Endothelial cell of umbilical vein (primary cell): ENCODE results near the gene SHISA9. TPM values are rescaled to one million over a fixed set of nuclear protein-coding genes. Genes with fewer than 3 reads are reported as not detected.

Source experiments
- BruUV-seq: library from RNA; stranded (reverse); fragments of 400-500 nt; replicated peaks from 2 replicates; lab custom pipeline; 2021; lab: Mats Ljungman, UMichigan
- CTCF ChIA-PET: fragments of 300-600, 350-600 bp; sonication (Branson Sonifier 250); formaldehyde crosslinking; loops from one replicate; lab custom pipeline; 2021; ENCODE audit warnings: antibody characterized with exemption, inconsistent platforms; lab: Charles Lee
- POLR2A ChIA-PET: fragments of 300-600, 350-600 bp; sonication (Branson Sonifier 250); formaldehyde crosslinking; loops from one replicate; lab custom pipeline; 2021; ENCODE audit warnings: antibody characterized with exemption, inconsistent platforms; lab: Charles Lee
- DNase-seq: peaks from one replicate; pipeline ENCODE4 v3.0.0-alpha.2; 2011; ENCODE audit warnings: low read depth, low spot score
- FAIRE-seq: peaks from 2 replicates; lab custom pipeline; 2011; peaks lifted over from hg19 to GRCh38; lab: Jason Lieb, UNC
- H2AFZ ChIP-seq: 2 replicates; pipeline ENCODE4 v1.6.0; 2012; ENCODE audit warnings: low read depth, low read length, control low read depth, inconsistent platforms
- H3K27ac ChIP-seq: 2 replicates; pipeline ENCODE4 v1.5.1; 2011; ENCODE audit warnings: low read depth, mild to moderate bottlenecking, control low read depth, low read length, moderate library complexity; ENCODE audit not compliant: insufficient read depth
- H3K27me3 ChIP-seq, 2 experiments: 2 replicates each; pipeline versions ENCODE4 v1.6.0 to v1.6.1; 2011; ENCODE audit warnings: low read length in 2 of 2, mixed read lengths in 1 of 2; ENCODE audit not compliant: control insufficient read depth in 2 of 2, insufficient read depth in 2 of 2
- H3K36me3 ChIP-seq, 2 experiments: 2 replicates in 1 of 2; 3 replicates in 1 of 2; pipeline ENCODE4 v1.5.1; 2011; ENCODE audit warnings: low read length in 2 of 2, mild to moderate bottlenecking in 1 of 2, moderate library complexity in 1 of 2; ENCODE audit not compliant: control insufficient read depth in 2 of 2, insufficient read depth in 2 of 2; ENCODE audit errors: extremely low read depth in 1 of 2
- H3K4me1 ChIP-seq: 3 replicates; pipeline ENCODE4 v1.5.1; 2011; ENCODE audit warnings: mild to moderate bottlenecking, low read length; ENCODE audit not compliant: control insufficient read depth, insufficient read depth; ENCODE audit errors: extremely low read depth
- H3K4me2 ChIP-seq: 2 replicates; pipeline ENCODE4 v1.6.1; 2011; ENCODE audit warnings: low read length, control low read depth, mixed read lengths; ENCODE audit not compliant: insufficient read depth
- H3K4me3 ChIP-seq, 3 experiments: fragments of 200-600 bp in 1 of 3; sonication (generic), shearing (Covaris generic) in 1 of 3; replicated peaks in 1 of 3; 2 replicates each; pipeline ENCODE4 v1.5.1; 2011 to 2016; ENCODE audit warnings: control low read depth in 3 of 3, low read length in 3 of 3, mild to moderate bottlenecking in 2 of 3, inconsistent platforms in 1 of 3, low read depth in 1 of 3, moderate library complexity in 1 of 3; ENCODE audit not compliant: insufficient read depth in 1 of 3
- H3K79me2 ChIP-seq: 2 replicates; pipeline ENCODE4 v1.6.0; 2012; ENCODE audit warnings: low read length, inconsistent platforms; ENCODE audit not compliant: control insufficient read depth, insufficient read depth
- H3K9ac ChIP-seq: replicated peaks from 2 replicates; pipeline ENCODE3; 2011; ENCODE audit warnings: low read length, control low read depth; ENCODE audit not compliant: insufficient read depth; ENCODE audit errors: extremely low read depth
- H3K9me1 ChIP-seq: replicated peaks from 3 replicates; pipeline ENCODE4 v1.6.0; 2011; ENCODE audit warnings: mild to moderate bottlenecking, low read length; ENCODE audit not compliant: control insufficient read depth, insufficient read depth; ENCODE audit errors: extremely low read depth
- H3K9me3 ChIP-seq: replicated peaks from 2 replicates; pipeline ENCODE4 v1.5.1; 2012; ENCODE audit warnings: low read length, inconsistent platforms; ENCODE audit not compliant: control insufficient read depth, insufficient read depth
- H4K20me1 ChIP-seq: replicated peaks from 2 replicates; pipeline ENCODE3; 2011; ENCODE audit warnings: mild to moderate bottlenecking, low read length; ENCODE audit not compliant: control insufficient read depth, insufficient read depth; ENCODE audit errors: extremely low read depth
- EZH2 ChIP-seq: IDR thresholded peaks from 2 replicates; pipeline ENCODE4 v1.6.1; 2012; ENCODE audit warnings: borderline replicate concordance, low read depth, mild to moderate bottlenecking, moderate library complexity, low read length, inconsistent platforms; ENCODE audit not compliant: severe bottlenecking
- FOS ChIP-seq: IDR thresholded peaks from 2 replicates; pipeline ENCODE4 v1.6.1; 2011; ENCODE audit warnings: mild to moderate bottlenecking, low read length, moderate library complexity, borderline replicate concordance; ENCODE audit not compliant: insufficient read depth
- GATA2 ChIP-seq: IDR thresholded peaks from 2 replicates; pipeline ENCODE4 v1.7.0; 2011; ENCODE audit warnings: low read depth, mild to moderate bottlenecking, moderate library complexity, mixed read lengths, low read length; ENCODE audit not compliant: insufficient read length, insufficient read depth
- JUN ChIP-seq: IDR thresholded peaks from 2 replicates; pipeline ENCODE4 v1.6.1; 2011; ENCODE audit warnings: borderline replicate concordance, low read depth; ENCODE audit not compliant: insufficient read length, insufficient read depth
- MYC ChIP-seq: IDR thresholded peaks from one replicate; pipeline ENCODE4 v1.6.1; 2011; ENCODE audit warnings: mild to moderate bottlenecking, low read depth, low read length
- POLR2A ChIP-seq: IDR thresholded peaks from 2 replicates; pipeline ENCODE4 v1.6.1; 2012; ENCODE audit warnings: low read depth, mild to moderate bottlenecking, control low read depth, low read length
- POLR2AphosphoS5 ChIP-seq: IDR thresholded peaks from 2 replicates; pipeline ENCODE4 v1.6.1; 2012; ENCODE audit warnings: low read depth, mild to moderate bottlenecking, control low read depth, low read length, moderate library complexity; ENCODE audit not compliant: insufficient read depth
- dilution Hi-C: fragments of 300-500 bp; cut with MboI; formaldehyde crosslinking; loops from one replicate; pipeline ENCODE4 v1.15.0; 2019; ENCODE audit warnings: low sequenced_read_pairs; ENCODE audit not compliant: extremely low pct_ligation_motif_present
- intact Hi-C: fragments of 100-400 bp; cut with micrococcal nuclease; formaldehyde crosslinking; loops from one replicate; pipeline ENCODE4 v1.10.0; 2022
- polyA plus RNA-seq, 4 experiments: library from polyadenylated mRNA; depleted of rRNA in 3 of 4; stranded (reverse) in 3 of 4; unstranded in 1 of 4; fragments of >200 nt; gene quantifications; 2 replicates each; pipeline versions ENCODE4 v1.2.1 to v1.2.3, GENCODE V29; 2011 to 2012; ENCODE audit warnings: missing spikeins in 1 of 4
- total RNA-seq: library from RNA; stranded (reverse); gene quantifications from 2 replicates; pipeline ENCODE4 v1.2.3, GENCODE V29; 2021
- TF ChIP-seq, protein P1 (sequence below): IDR thresholded peaks from 2 replicates; pipeline ENCODE4 v1.6.1; 2011; ENCODE audit not compliant: insufficient read depth, insufficient read length
- TF ChIP-seq, protein P2 (sequence below), 2 donors: IDR thresholded peaks; 1 replicate in 1 of 2; 2 replicates in 1 of 2; pipeline ENCODE4 v1.5.1; 2011; ENCODE audit warnings: low read length in 2 of 2, mild to moderate bottlenecking in 2 of 2, moderate library complexity in 2 of 2, control low read depth in 1 of 2, inconsistent platforms in 1 of 2, low read depth in 1 of 2; ENCODE audit not compliant: insufficient read depth in 1 of 2; ENCODE audit errors: extremely low read depth in 1 of 2

Gene SHISA9
- total and polyA plus RNA-seq, 2 donors (not counting 3 experiments of a cell fraction or from before 2014, with no cell fraction given), result not detected

DNA sequence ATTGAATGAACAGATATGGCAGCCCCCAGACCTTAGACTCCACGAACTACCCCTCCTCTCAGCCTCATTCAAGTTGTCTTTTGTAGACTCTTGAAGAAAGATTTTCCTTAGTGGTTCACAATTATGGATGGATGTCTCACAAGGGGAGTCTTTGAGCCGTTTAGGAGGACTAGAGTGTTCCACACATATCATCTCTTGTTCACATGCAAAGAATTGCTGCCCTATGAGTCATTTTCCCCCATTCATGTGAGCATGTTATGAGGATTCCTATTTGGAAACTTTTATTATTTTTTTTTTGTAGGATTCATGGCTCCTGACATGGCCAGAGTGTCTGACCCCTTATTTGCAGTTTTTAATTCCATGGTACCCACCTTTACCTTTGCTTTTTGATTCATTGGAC lies 237.1 kb downstream of the SHISA9 start:
- Histone ChIP-seq H3K9me3 (peaks cover 5% of the 10 kb centered on the region), H3K79me2 (no peaks in the 10 kb centered on the region), H3K9ac (no peak overlapping the region), H3K36me3 (no peaks in the 10 kb centered on the region), H3K9me1 (no peaks in the 10 kb centered on the region), H3K27ac (no peak overlapping the region), H3K27me3 (no peaks in the 10 kb centered on the region), H3K4me3 (no peak overlapping the region), H3K4me2 (no peak overlapping the region), H4K20me1 (no peaks in the 10 kb centered on the region), H3K4me1 (no peaks in the 10 kb centered on the region), H2AFZ (no peak overlapping the region)
- dilution Hi-C loops (no loop called here), intact Hi-C loops (no loop called here)
- BruUV-seq, result no TSS peak
- ChIA-PET POLR2A (no interaction called here), CTCF (no interaction called here)
- TF ChIP-seq, protein P1, sequence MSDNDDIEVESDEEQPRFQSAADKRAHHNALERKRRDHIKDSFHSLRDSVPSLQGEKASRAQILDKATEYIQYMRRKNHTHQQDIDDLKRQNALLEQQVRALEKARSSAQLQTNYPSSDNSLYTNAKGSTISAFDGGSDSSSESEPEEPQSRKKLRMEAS, result no peak
- TF ChIP-seq GATA2 (no peak), POLR2AphosphoS5 (no peak), POLR2A (no peak), FOS (no peak), JUN (no peak), MYC (no peak), EZH2 (no peak)
- TF ChIP-seq, protein P2, sequence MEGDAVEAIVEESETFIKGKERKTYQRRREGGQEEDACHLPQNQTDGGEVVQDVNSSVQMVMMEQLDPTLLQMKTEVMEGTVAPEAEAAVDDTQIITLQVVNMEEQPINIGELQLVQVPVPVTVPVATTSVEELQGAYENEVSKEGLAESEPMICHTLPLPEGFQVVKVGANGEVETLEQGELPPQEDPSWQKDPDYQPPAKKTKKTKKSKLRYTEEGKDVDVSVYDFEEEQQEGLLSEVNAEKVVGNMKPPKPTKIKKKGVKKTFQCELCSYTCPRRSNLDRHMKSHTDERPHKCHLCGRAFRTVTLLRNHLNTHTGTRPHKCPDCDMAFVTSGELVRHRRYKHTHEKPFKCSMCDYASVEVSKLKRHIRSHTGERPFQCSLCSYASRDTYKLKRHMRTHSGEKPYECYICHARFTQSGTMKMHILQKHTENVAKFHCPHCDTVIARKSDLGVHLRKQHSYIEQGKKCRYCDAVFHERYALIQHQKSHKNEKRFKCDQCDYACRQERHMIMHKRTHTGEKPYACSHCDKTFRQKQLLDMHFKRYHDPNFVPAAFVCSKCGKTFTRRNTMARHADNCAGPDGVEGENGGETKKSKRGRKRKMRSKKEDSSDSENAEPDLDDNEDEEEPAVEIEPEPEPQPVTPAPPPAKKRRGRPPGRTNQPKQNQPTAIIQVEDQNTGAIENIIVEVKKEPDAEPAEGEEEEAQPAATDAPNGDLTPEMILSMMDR (IDR thresholded peaks at IDR 0.05; ENCODE audit: extremely low read depth in 1 of 2, insufficient read depth in 1 of 2, low read depth in 1 of 2, low read length in 2 of 2), result no peak
- DNase-seq, result no peak
- no peak for FAIRE-seq
